Measurements from ENCODE around the gene ABCB10.

DNA sequence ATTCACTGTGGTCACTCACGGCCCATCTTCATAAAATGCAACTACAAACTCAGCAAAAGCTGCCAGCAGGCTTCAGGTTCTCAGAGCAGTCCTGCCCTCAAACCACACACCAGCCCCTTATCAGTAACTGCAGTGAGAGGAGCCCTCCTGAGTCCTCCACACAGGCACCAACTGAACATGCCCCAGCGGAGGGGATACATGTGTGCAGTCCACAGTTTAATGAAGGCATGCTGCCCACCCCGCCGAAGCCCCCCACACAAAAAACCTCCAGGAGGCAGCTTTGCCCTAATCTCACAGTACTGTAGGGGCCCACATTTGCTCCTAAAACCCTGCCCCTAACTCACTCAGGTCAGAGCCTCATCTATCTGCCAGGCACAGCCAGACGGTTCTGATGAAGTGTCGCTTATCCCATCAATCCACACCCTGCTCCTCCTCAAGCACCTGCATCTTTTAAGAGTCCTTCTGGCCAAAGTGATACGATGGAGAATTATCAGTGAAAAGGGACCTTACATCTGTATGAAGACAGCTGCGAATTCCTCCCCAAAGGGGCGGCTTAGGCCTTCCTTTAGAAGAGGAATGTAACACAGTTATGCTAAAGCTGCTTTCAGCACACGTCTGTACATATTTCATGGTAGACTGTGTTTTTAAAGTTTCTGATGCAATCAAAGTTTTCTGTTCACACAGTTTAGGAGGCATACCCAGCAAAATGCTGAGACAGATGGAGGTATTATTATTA is 3.5 kb downstream of the ABCB10 start:
- TF ChIP-seq, protein P1, sequence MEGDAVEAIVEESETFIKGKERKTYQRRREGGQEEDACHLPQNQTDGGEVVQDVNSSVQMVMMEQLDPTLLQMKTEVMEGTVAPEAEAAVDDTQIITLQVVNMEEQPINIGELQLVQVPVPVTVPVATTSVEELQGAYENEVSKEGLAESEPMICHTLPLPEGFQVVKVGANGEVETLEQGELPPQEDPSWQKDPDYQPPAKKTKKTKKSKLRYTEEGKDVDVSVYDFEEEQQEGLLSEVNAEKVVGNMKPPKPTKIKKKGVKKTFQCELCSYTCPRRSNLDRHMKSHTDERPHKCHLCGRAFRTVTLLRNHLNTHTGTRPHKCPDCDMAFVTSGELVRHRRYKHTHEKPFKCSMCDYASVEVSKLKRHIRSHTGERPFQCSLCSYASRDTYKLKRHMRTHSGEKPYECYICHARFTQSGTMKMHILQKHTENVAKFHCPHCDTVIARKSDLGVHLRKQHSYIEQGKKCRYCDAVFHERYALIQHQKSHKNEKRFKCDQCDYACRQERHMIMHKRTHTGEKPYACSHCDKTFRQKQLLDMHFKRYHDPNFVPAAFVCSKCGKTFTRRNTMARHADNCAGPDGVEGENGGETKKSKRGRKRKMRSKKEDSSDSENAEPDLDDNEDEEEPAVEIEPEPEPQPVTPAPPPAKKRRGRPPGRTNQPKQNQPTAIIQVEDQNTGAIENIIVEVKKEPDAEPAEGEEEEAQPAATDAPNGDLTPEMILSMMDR (IDR thresholded peaks at IDR 0.05), result no peak
- TF ChIP-seq POLR2A (IDR thresholded peaks at IDR 0.05), result no peak

All from lower leg skin (tissue), 3 donors.